SU-DHL-6 (cell line): ENCODE data around the gene CRYZL1.

Experiments used
- CTCF ChIP-seq: fragments of 200-600 bp; sonication (generic); IDR thresholded peaks from one replicate; pipeline ENCODE4 v1.5.1; 2017; ENCODE audit warnings: antibody characterized with exemption, mild to moderate bottlenecking, low read length, moderate library complexity; ENCODE audit not compliant: insufficient read depth, poor library complexity, severe bottlenecking
- EZH2phosphoT487 ChIP-seq: fragments of 200-600 bp; sonication (generic), shearing (Covaris generic); conservative IDR thresholded peaks from 2 replicates; pipeline ENCODE4 v1.6.1; 2018; ENCODE audit warnings: mild to moderate bottlenecking, antibody characterized with exemption, low read length, moderate library complexity, mixed read lengths

GRCh38 chr21:33542640-33543504, 98.7 kb downstream of the CRYZL1 start, which contains the start of gene SON:
- TF ChIP-seq CTCF: no peak
- TF ChIP-seq EZH2phosphoT487: no peak
